GM12872 (cell line): ENCODE data around the gene LTBP1.

Source experiments
- TF ChIP-seq, protein P1 (sequence below): IDR thresholded peaks from 3 replicates; pipeline ENCODE4 v1.5.1; 2011; ENCODE audit warnings: low read depth, mild to moderate bottlenecking, low read length, moderate library complexity; ENCODE audit not compliant: insufficient read depth

Gene LTBP1

DNA sequence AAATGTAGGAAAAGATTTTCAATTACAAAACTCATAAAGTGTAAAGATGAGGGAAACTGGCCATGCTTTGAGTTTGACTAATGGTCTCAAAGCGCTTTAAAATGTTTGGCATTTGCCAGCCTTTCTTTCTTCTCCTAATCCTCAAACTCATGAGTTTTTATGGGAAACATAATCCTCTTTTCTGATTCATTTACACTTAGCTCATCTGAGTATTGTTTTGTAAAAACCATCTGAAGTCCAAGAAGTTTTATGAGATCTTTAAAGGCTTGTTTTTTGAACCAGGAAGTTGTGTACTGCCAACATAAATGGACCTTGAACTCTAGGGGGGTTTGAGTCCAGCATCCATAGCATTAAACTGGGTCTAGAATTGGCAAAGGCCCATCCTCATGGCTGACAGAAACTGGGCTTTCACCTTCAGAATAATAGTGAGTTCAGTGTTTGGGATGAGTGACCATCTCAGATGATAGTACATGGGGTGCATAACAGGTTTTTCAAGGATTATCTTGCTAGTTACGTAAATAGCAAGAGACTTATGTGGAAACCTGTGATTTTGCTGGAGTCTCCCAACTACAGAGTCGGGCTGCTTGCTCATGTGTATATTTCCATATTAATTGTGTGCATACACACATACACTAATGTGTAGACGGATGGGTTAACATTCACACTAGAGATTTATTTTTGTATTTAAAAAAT lies 3.8 kb upstream of the LTBP1 start:
- TF ChIP-seq, protein P1, sequence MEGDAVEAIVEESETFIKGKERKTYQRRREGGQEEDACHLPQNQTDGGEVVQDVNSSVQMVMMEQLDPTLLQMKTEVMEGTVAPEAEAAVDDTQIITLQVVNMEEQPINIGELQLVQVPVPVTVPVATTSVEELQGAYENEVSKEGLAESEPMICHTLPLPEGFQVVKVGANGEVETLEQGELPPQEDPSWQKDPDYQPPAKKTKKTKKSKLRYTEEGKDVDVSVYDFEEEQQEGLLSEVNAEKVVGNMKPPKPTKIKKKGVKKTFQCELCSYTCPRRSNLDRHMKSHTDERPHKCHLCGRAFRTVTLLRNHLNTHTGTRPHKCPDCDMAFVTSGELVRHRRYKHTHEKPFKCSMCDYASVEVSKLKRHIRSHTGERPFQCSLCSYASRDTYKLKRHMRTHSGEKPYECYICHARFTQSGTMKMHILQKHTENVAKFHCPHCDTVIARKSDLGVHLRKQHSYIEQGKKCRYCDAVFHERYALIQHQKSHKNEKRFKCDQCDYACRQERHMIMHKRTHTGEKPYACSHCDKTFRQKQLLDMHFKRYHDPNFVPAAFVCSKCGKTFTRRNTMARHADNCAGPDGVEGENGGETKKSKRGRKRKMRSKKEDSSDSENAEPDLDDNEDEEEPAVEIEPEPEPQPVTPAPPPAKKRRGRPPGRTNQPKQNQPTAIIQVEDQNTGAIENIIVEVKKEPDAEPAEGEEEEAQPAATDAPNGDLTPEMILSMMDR: no peak

DNA sequence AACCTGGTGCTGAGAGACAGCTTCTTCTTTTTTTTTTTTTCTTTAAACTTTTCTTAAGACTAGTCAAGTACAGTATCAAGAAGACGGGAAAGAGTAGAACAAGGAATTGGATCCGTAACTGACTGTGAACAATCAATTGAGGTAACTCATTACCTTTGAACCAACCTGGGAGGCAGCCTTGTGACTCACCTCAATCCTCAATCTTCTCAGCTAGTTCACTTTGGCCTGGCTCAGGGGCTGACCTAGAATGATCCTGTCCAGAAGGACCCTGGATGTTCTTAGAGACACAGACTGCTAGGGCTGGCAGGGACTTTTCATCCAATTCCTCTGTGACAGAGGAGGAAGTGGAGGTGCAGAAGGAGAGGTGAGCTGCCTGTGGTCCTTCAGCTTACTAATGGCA lies 1.5 kb upstream of the LTBP1 start:
- TF ChIP-seq, protein P1: no peak

GRCh38 chr2:32947076-32947483 lies 327 bp downstream of the LTBP1 start:
- TF ChIP-seq, protein P1: no peak

- TF ChIP-seq, protein P1: no peak
These were observed 861 bp downstream of the LTBP1 start for GRCh38 chr2:32947484-32948143.

DNA sequence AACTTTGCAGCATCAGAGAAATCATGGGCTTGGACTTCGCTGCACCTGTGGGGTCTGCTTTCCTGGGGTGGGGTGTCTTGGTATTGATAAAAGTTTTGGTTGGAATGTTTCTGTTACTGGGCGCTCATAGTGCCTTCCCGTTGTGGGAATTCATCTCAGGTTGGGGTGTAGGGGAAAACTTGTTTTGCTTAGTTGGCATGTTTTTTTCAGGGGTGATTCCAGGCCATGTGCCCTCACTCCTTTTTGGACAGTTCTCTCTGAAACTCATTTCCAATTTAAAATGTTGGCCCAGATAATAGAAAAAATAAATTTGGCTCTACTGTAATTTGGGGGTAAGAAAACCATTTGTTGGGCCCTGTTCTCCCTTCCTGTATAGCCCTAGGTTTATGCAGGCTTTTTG lies 1.5 kb downstream of the LTBP1 start:
- TF ChIP-seq, protein P1: no peak

DNA sequence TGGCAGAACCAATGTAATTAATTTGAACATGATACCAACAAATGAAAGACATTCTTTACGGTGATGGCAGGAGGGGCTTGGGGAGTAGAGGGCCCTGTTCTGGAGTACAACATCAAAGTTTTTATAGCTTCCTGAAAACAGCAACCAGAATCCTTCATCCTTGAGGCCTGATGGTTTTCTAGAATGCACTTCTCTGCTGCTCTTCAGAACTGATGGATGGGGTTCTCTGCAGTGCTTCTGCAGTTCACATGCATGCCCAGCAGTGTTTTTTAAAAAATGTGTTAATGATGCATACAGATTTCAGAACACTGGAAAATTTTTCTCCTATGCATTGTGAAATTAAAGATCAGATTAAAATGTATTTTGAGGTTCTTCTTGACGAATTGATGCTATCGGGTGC lies 2.5 kb downstream of the LTBP1 start:
- TF ChIP-seq, protein P1: no peak

DNA sequence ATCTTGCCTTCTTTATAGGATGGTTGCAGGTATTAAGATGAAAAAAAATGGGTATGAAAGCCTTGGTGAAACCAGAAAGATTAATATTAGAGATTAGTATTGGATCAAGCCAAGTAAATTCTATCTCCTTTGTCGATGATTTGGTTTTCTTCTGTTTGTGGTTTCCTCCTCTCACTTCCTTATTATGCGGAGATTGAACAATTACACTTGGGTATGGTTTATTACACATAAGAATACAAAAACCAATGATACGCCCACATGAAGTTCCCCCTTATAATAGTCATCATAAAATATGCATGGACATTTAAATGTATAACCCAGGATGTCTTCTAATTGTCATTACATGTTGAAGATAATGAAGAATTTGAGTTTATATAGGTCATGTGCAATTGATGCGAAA lies 4.9 kb downstream of the LTBP1 start:
- TF ChIP-seq, protein P1: no peak
